Sigmoid colon (tissue), 4 donors: ENCODE results near the gene SYNDIG1L.

Source experiments
- POLR2AphosphoS5 ChIP-seq, 4 donors: sonication (generic); formaldehyde crosslinking; IDR thresholded peaks; one replicate each; pipeline ENCODE4 v1.6.1; 2017; ENCODE audit warnings: antibody characterized with exemption in 4 of 4
- TF ChIP-seq, protein P1 (sequence below), 4 experiments: fragments of 450-650 bp in 3 of 4; fragments of 200-600 bp in 1 of 4; IDR thresholded peaks; one replicate each; pipeline ENCODE4 v1.5.1; 2016 to 2019; ENCODE audit warnings: antibody characterized with exemption in 4 of 4, mild to moderate bottlenecking in 3 of 4, moderate library complexity in 2 of 4

DNA sequence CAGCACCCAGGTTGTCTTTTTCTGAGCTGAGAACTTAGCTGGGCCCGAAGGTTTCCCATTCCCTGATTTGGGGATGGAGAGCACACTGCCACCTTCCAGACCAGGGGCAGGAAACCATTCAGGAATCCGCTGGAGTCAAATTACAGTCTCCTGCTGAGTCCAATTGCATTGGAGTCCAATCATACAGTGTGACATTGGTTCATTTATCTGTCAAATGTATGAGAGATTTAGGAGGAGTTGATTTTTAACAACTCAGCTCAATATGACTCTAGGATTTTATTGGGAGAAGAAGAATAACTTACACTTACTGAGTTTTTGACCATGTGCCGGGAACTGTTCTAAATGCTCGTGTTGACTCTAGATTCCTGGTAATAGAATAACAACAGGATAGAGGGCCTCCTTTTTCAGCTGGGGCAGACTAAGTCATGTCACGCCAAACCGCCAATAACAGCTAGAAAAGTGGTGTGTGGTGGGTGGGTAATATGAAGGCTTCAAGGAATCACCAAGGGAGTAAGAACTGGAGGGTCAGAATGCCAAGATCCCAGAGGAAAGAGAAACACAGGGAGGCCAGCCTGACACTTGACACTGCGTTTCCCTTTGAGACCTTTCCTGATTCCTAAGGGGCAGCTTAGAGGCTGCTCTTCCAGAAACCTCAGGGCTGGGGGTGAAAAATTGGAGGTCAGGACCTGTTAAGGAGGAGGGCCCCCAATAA is 11.5 kb downstream of the SYNDIG1L start:
- TF ChIP-seq, protein P1, sequence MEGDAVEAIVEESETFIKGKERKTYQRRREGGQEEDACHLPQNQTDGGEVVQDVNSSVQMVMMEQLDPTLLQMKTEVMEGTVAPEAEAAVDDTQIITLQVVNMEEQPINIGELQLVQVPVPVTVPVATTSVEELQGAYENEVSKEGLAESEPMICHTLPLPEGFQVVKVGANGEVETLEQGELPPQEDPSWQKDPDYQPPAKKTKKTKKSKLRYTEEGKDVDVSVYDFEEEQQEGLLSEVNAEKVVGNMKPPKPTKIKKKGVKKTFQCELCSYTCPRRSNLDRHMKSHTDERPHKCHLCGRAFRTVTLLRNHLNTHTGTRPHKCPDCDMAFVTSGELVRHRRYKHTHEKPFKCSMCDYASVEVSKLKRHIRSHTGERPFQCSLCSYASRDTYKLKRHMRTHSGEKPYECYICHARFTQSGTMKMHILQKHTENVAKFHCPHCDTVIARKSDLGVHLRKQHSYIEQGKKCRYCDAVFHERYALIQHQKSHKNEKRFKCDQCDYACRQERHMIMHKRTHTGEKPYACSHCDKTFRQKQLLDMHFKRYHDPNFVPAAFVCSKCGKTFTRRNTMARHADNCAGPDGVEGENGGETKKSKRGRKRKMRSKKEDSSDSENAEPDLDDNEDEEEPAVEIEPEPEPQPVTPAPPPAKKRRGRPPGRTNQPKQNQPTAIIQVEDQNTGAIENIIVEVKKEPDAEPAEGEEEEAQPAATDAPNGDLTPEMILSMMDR (IDR thresholded peaks at IDR 0.05): no peak
- no peak for TF ChIP-seq POLR2AphosphoS5 (IDR thresholded peaks at IDR 0.05)
